ENCODE data around the gene RPL36AL.

RPL36AL gene

GRCh38 chr14:49633640-49634546 lies 13.5 kb upstream of the RPL36AL start:
- peak overlapping the region; percentile 80 for H3K4me3 ChIP-seq (ENCODE audit: low read length)
- TF ChIP-seq ZNF274 (IDR thresholded peaks at IDR 0.05; ENCODE audit: low read depth, low read length), result no peak

- no peak for TF ChIP-seq ZNF274 (IDR thresholded peaks at IDR 0.05; ENCODE audit: low read depth, low read length)
- H3K4me3 ChIP-seq (ENCODE audit: low read length), result peak overlapping the region; percentile 66
These were observed 3.8 kb upstream of the RPL36AL start for GRCh38 chr14:49623941-49624839.

GRCh38 chr14:49623387-49623786 lies 3.0 kb upstream of the RPL36AL start:
- peak overlapping the region; percentile 66 for H3K4me3 ChIP-seq (ENCODE audit: low read length)
- no peak for TF ChIP-seq ZNF274 (IDR thresholded peaks at IDR 0.05; ENCODE audit: low read depth, low read length)

- TF ChIP-seq ZNF274 (IDR thresholded peaks at IDR 0.05; ENCODE audit: low read depth, low read length), result no peak
- H3K4me3 ChIP-seq (ENCODE audit: low read length), result peak overlapping the region; percentile 66
These were observed 1.7 kb upstream of the RPL36AL start for GRCh38 chr14:49622022-49622607.

GRCh38 chr14:49621114-49621881 lies 872 bp upstream of the RPL36AL start:
- TF ChIP-seq ZNF274 (IDR thresholded peaks at IDR 0.05; ENCODE audit: low read depth, low read length), result no peak

GRCh38 chr14:49619730-49620129 lies 696 bp downstream of the RPL36AL start:
- TF ChIP-seq ZNF274 (IDR thresholded peaks at IDR 0.05; ENCODE audit: low read depth, low read length), result no peak
- H3K4me3 ChIP-seq (ENCODE audit: low read length), result peak overlapping the region; percentile 72

More at GRCh38 chr14:49621114-49621881, 872 bp upstream of the RPL36AL start:
- H3K4me3 ChIP-seq (ENCODE audit: low read length), result peak overlapping the region; percentile 66

- peak overlapping the region; percentile 72 for H3K4me3 ChIP-seq (ENCODE audit: low read length)
These were observed 1.2 kb downstream of the RPL36AL start for GRCh38 chr14:49619273-49619672.

GRCh38 chr14:49617852-49618519 lies 2.4 kb downstream of the RPL36AL start:
- TF ChIP-seq ZNF274 (IDR thresholded peaks at IDR 0.05; ENCODE audit: low read depth, low read length), result no peak
- H3K4me3 ChIP-seq (ENCODE audit: low read length), result no peak overlapping the region

GRCh38 chr14:49615776-49616175 lies 4.7 kb downstream of the RPL36AL start:
- TF ChIP-seq ZNF274 (IDR thresholded peaks at IDR 0.05; ENCODE audit: low read depth, low read length), result no peak
- H3K4me3 ChIP-seq (ENCODE audit: low read length), result no peak overlapping the region

- no peak for TF ChIP-seq ZNF274 (IDR thresholded peaks at IDR 0.05; ENCODE audit: low read depth, low read length)
- no peak overlapping the region for H3K4me3 ChIP-seq (ENCODE audit: low read length)
These were observed 6.2 kb downstream of the RPL36AL start for GRCh38 chr14:49614196-49614595.

GRCh38 chr14:49612671-49613070 lies 7.8 kb downstream of the RPL36AL start:
- TF ChIP-seq ZNF274 (IDR thresholded peaks at IDR 0.05; ENCODE audit: low read depth, low read length), result no peak
- H3K4me3 ChIP-seq (ENCODE audit: low read length), result no peak overlapping the region

GRCh38 chr14:49612251-49612650 lies 8.2 kb downstream of the RPL36AL start:
- H3K4me3 ChIP-seq (ENCODE audit: low read length), result no peak overlapping the region
- no peak for TF ChIP-seq ZNF274 (IDR thresholded peaks at IDR 0.05; ENCODE audit: low read depth, low read length)

GRCh38 chr14:49607583-49607982 lies 12.8 kb downstream of the RPL36AL start:
- H3K4me3 ChIP-seq (ENCODE audit: low read length), result no peak overlapping the region
- TF ChIP-seq ZNF274 (IDR thresholded peaks at IDR 0.05; ENCODE audit: low read depth, low read length), result no peak

Measured in GM08714 (cell line).